CD4-positive, alpha-beta T cell (primary cell): ENCODE data around the gene ADAMTS12. TPM values are rescaled to one million over a fixed set of nuclear protein-coding genes. Genes with fewer than 3 reads are reported as not detected.

ENCODE experiments used
- ATAC-seq: fragments of 200-7000 bp; cut with Tn5 transposase; one replicate; pipeline ENCODE4 v1.10.0; 2022; ENCODE audit warnings: mild to moderate bottlenecking; ENCODE audit not compliant: poor library complexity
- CTCF ChIA-PET: fragments of 350-600 bp; sonication (Branson Sonifier 250); formaldehyde crosslinking; loops from one replicate; lab custom pipeline; 2021; ENCODE audit warnings: antibody characterized with exemption, inconsistent platforms; lab: Charles Lee
- POLR2A ChIA-PET: fragments of 350-600 bp; sonication (Branson Sonifier 250); formaldehyde crosslinking; loops from one replicate; lab custom pipeline; 2021; ENCODE audit warnings: antibody characterized with exemption, inconsistent platforms; lab: Charles Lee
- DNase-seq, 14 experiments: peaks; one replicate each; pipeline ENCODE4 v3.0.0-alpha.2; 2013 to 2020; ENCODE audit warnings: mixed read lengths in 2 of 14
- H3K27ac ChIP-seq, 2 donors: one replicate each; pipeline versions ENCODE4 v1.5.1 to v1.7.0; 2013; ENCODE audit warnings: low read length in 2 of 2, low read depth in 1 of 2, mild to moderate bottlenecking in 1 of 2
- H3K27me3 ChIP-seq, 2 experiments: 1 replicate in 1 of 2; 2 replicates in 1 of 2; pipeline versions ENCODE4 v1.6.1 to v1.7.0; 2013; ENCODE audit warnings: low read length in 2 of 2, control low read depth in 1 of 2, mild to moderate bottlenecking in 1 of 2, moderate library complexity in 1 of 2; ENCODE audit not compliant: insufficient read depth in 2 of 2, control insufficient read depth in 1 of 2
- H3K36me3 ChIP-seq: one replicate; pipeline ENCODE4 v1.6.1; 2013; ENCODE audit warnings: low read length, control low read depth; ENCODE audit not compliant: insufficient read depth
- H3K4me1 ChIP-seq: one replicate; pipeline ENCODE4 v1.6.1; 2013; ENCODE audit warnings: low read length, control low read depth; ENCODE audit not compliant: insufficient read depth
- H3K4me3 ChIP-seq: one replicate; pipeline ENCODE4 v1.5.1; 2013; ENCODE audit warnings: mild to moderate bottlenecking, low read length, moderate library complexity
- H3K9me3 ChIP-seq, 2 experiments: 1 replicate in 1 of 2; 2 replicates in 1 of 2; pipeline versions ENCODE4 v1.6.1 to v1.7.0; 2013; ENCODE audit warnings: low read length in 2 of 2, mild to moderate bottlenecking in 2 of 2, control low read depth in 1 of 2, moderate library complexity in 1 of 2; ENCODE audit not compliant: control insufficient read depth in 1 of 2, insufficient read depth in 1 of 2
- H3K27ac Mint-ChIP-seq: one replicate; pipeline ENCODE4 v1.8.0; 2020; ENCODE audit warnings: mixed read lengths
- H3K27me3 Mint-ChIP-seq: one replicate; pipeline ENCODE4 v1.8.0; 2021; ENCODE audit warnings: mixed read lengths
- H3K36me3 Mint-ChIP-seq: one replicate; pipeline ENCODE4 v1.8.0; 2021; ENCODE audit warnings: low read depth, mixed read lengths
- H3K4me1 Mint-ChIP-seq: one replicate; pipeline ENCODE4 v1.8.0; 2021; ENCODE audit warnings: low read depth, mixed read lengths
- H3K4me3 Mint-ChIP-seq: one replicate; pipeline ENCODE4 v1.8.0; 2020; ENCODE audit warnings: mild to moderate bottlenecking, mixed read lengths
- H3K9me3 Mint-ChIP-seq: one replicate; pipeline ENCODE4 v1.8.0; 2020; ENCODE audit warnings: mixed read lengths
- CTCF ChIP-seq: fragments of 200-600 bp; IDR thresholded peaks from one replicate; pipeline ENCODE4 v1.8.0; 2022; ENCODE audit warnings: antibody characterized with exemption, mild to moderate bottlenecking
- intact Hi-C, 2 experiments: fragments of 100-400 bp; cut with DNase I in 1 of 2; cut with micrococcal nuclease in 1 of 2; formaldehyde crosslinking; loops; one replicate each; pipeline versions ENCODE4 v1.15.1 to v1.9.0; 2023 to 2025; cut with DNase I, micrococcal nuclease
- total RNA-seq, 174 experiments: library from RNA in 2 of 174; stranded (reverse) in 2 of 174; gene quantifications; one replicate each; pipeline ENCODE4 v1.2.3 and lab custom pipeline; 2021 to 2026

ADAMTS12 gene
- total RNA-seq, 2 experiments from 2014 or later = 0.06 TPM; not detected in 1

DNA sequence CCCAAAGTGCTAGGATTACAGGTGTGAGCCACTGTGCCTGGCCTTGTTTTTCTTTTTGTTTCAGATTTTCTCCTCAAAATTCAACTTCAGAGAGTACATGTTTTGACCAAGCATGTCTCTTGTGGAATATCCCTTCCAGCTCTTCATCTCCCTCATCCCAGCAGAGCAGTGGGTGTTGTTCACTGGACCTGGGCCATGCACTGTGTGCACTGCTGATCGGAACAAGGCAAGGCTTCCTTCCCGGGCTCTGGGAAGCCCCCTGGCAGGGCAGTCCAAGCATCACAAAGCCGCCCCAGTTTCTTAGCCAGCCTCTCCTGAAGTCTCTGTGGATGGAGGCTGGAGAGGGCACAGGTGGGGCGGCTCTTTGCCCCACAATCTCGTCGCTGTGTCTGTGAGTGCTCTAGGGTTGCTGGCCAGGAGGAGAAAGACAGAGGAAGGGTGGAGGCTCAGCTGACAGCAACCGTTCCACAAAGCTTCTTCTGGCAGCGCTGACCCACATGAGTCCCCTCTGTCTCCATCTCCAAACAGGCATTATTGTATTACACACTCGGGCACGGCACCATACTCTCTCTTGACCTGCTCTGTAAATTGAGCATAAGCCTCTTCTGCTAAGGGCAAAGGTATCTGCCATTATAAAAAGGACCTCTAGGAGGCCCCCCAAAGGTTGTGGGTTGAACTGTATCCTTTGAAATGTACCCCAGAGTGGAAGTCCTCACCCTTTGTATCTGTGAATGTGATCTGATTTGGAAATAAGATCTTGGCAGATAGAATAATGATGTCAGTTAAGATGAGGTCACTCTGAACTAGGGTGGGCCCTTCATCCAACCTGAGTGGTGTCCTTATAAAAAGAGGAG lies 361.4 kb downstream of the ADAMTS12 start:
- Mint-ChIP-seq H3K4me1 (no peaks in the 10 kb centered on the region), H3K9me3 (no peaks in the 10 kb centered on the region), H3K27me3 (no peaks in the 10 kb centered on the region), H3K4me3 (no peak overlapping the region), H3K36me3 (no peaks in the 10 kb centered on the region), H3K27ac (no peak overlapping the region)
- DNase-seq (no peak), ATAC-seq (no peak)
- no peak overlapping the region for H3K4me3 ChIP-seq
- no peaks in the 10 kb centered on the region for H3K9me3 ChIP-seq
- H3K27me3 ChIP-seq = no peaks in the 10 kb centered on the region
- POLR2A ChIA-PET = no interaction called here
- H3K27ac ChIP-seq = no peak overlapping the region
- H3K4me1 ChIP-seq = no peaks in the 10 kb centered on the region
- no peak for TF ChIP-seq CTCF
- CTCF ChIA-PET = no interaction called here
- no peaks in the 10 kb centered on the region for H3K36me3 ChIP-seq
- intact Hi-C loops = no loop called here

DNA sequence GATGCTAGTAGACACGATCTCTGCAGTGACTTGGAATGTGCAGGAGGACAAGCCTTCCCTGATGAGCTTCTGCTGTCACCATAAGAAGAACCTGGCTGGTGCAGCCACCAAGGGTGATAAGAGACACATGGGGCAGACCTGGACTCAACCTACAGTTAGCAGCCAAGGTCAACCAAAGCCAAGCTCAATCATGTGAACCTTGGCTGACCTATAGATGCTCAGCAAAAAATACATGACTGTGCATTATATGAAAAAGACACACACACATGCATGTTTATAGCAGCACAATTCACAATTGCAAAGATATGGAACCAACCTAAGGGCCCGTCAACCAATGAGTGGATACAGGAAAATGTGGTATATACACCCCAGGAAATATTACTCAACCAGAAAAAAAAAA lies 364.1 kb downstream of the ADAMTS12 start:
- no peak for TF ChIP-seq CTCF
- Histone ChIP-seq H3K36me3 (no peaks in the 10 kb centered on the region), H3K27ac (no peak overlapping the region), H3K27me3 (no peaks in the 10 kb centered on the region), H3K9me3 (no peaks in the 10 kb centered on the region), H3K4me1 (no peaks in the 10 kb centered on the region), H3K4me3 (no peak overlapping the region)
- no peak for ATAC-seq
- Mint-ChIP-seq H3K27ac (no peak overlapping the region), H3K4me1 (no peaks in the 10 kb centered on the region), H3K9me3 (no peaks in the 10 kb centered on the region), H3K27me3 (peaks cover 2% of the 10 kb centered on the region), H3K4me3 (no peak overlapping the region), H3K36me3 (no peaks in the 10 kb centered on the region)
- intact Hi-C loops = no loop called here
- POLR2A ChIA-PET = no interaction called here
- CTCF ChIA-PET = interaction anchor here (1.0 kb wide), 1 partner anchor 26 kb away, joined by 3 read pairs; no protein-coding TSS in a partner anchor
- no peak for DNase-seq

- ChIA-PET POLR2A (no interaction called here), CTCF (no interaction called here)
- no peak for TF ChIP-seq CTCF
- Histone ChIP-seq H3K9me3 (no peaks in the 10 kb centered on the region), H3K27ac (no peak overlapping the region), H3K36me3 (no peaks in the 10 kb centered on the region), H3K4me3 (no peak overlapping the region), H3K4me1 (no peaks in the 10 kb centered on the region), H3K27me3 (no peaks in the 10 kb centered on the region)
- intact Hi-C loops = no loop called here
- ATAC-seq = no peak
- H3K4me3 Mint-ChIP-seq = no peak overlapping the region
- H3K4me1 Mint-ChIP-seq = no peaks in the 10 kb centered on the region
- no peak overlapping the region for H3K27ac Mint-ChIP-seq
- H3K27me3 Mint-ChIP-seq = peaks cover 4% of the 10 kb centered on the region
- no peaks in the 10 kb centered on the region for H3K9me3 Mint-ChIP-seq
- H3K36me3 Mint-ChIP-seq = no peaks in the 10 kb centered on the region
- no peak for DNase-seq
Observed at GRCh38 chr5:33526755-33527154, 365.0 kb downstream of the ADAMTS12 start.
